ENCODE data around the gene HMCN2.

HMCN2 gene

DNA sequence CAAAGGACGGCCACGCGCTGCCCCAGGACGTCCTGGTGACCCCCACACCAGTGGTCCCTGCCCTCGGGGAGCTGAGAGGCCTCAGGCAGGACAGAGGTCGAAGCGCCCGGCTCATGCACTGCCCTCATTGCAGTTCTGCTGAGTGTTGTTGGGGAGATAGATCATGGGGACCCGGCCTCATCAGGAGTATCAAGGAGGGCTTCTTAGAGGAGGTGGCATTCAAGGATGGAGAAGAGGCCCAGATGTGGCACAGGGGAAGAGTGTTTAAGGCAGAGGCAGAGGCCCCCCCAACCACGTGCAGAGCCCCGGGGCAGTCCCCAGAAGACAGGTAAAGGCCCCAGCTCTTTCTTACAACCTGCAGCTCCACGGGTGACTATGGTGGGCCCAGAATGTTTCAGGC lies 205.4 kb downstream of the HMCN2 start:
- DNase-seq (ENCODE audit: low read depth in 2 of 2) = no peak

GRCh38 chr9:130471411-130472183 lies 206.0 kb downstream of the HMCN2 start:
- DNase-seq (ENCODE audit: low read depth in 2 of 2) = no peak

GRCh38 chr9:130472184-130472705 lies 206.7 kb downstream of the HMCN2 start:
- no peak for DNase-seq (ENCODE audit: low read depth in 2 of 2)

DNA sequence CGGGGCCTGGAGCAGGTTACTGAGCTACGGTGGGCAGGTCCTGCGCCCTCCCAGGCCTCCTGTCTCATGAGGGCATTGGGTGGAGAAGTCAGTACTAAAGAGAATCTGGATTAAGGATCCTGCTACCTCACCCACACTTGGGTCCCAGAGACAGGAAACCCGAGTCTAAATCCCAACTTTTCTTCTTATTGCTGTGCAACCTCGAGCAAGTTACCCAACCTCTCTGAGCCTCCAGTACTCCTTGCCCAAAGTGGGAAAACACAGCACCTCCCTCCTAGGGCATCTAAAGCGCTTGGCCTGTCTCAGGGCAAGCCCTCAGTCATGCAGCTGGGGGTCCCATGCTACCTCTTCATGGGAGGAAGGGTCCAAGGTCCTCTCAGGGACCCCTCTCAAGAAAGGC lies 207.4 kb downstream of the HMCN2 start:
- no peak for DNase-seq (ENCODE audit: low read depth in 2 of 2)

- no peak for DNase-seq (ENCODE audit: low read depth in 2 of 2)
These were observed 208.0 kb downstream of the HMCN2 start for GRCh38 chr9:130473566-130473965.

DNA sequence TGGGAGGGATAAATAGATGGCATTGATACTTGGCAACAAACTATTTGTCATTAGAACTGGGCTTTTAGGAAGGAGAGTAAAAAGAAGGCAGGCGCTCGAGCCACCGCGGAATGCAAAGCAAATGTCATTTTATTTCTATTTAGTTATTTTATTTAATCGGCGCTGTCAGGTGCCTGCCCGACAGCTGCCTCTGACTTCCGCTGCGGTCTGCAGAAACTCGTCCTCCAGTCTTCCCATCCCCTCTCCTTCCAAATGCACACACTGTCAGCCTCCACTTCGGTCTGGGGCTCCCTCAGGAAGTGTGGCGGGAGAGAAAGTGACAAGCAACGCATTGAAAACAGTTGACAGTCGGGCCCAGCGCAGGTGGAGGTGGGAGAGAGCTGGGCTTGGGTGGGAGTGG lies 208.5 kb downstream of the HMCN2 start:
- no peak for DNase-seq (ENCODE audit: low read depth in 2 of 2)

GRCh38 chr9:130476151-130476730 lies 210.7 kb downstream of the HMCN2 start:
- DNase-seq (ENCODE audit: low read depth in 2 of 2) = no peak

DNA sequence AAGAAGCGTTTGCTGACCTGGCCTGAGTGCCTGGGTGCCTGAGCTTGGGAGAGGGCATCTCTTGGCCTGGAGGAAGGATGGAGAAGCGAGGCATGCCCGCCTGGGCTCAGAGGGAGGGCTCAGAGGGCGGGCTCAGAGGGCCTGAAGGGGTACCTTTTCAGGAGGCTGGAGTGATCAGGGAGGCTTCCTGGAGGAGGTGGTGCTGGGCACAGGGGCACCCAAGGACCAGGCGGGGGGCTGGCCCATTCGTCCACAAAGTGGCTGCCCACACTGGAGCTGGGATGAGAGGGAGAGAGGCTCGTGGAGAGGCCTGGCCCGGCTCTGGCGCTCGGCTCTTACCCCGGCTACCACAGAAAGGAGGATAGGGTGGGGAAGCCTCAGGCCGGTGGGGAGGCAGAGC lies 212.0 kb downstream of the HMCN2 start:
- no peak for DNase-seq (ENCODE audit: low read depth in 2 of 2)

- DNase-seq (ENCODE audit: low read depth in 2 of 2) = no peak
These were observed 212.6 kb downstream of the HMCN2 start for GRCh38 chr9:130478152-130478551.

GRCh38 chr9:130478736-130479575 lies 213.4 kb downstream of the HMCN2 start:
- no peak for DNase-seq (ENCODE audit: low read depth in 2 of 2)

DNA sequence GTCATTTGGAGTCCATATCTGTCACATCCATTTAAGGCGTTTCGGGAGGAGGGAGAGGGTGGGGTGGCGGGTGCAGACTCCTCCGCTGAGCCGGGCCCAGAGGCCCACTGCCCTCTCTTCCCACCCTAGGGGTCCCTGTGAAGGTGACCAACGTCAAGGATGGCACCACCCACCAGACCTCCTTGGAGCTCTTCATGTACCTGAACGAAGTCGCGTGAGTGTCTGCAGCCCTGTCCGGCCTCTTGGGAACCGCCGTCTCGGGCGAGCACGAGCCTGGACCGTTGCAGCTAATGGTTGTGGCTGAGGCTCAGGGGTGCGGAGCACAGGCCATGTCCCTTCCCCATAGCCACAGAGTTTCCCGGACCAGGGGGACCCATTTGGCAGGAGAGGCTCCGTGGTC lies 214.0 kb downstream of the HMCN2 start:
- no peak for DNase-seq (ENCODE audit: low read depth in 2 of 2)

- DNase-seq (ENCODE audit: low read depth in 2 of 2) = no peak
These were observed 215.1 kb downstream of the HMCN2 start for GRCh38 chr9:130480673-130481072.

DNA sequence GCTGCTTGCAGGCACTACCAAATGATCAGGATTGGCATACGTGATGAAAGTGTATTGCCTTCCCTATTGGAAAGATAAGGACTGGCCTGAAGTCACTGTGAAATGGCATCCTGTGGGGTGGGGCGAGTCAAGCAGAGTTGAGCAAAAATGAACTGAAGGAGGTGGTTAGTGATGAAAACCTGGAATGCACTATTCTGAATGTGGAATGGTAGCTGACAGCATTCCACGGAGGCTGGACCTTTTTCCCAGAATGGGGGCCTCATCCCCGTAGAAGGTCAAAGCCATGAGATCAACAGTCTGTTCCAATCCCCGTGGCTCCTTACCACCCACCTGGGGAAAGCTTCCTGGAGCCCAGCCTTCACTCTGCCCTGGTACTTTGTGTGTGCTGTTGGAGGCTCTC lies 216.9 kb downstream of the HMCN2 start:
- DNase-seq (ENCODE audit: low read depth in 2 of 2) = no peak

- DNase-seq (ENCODE audit: low read depth in 2 of 2) = no peak
These were observed 217.9 kb downstream of the HMCN2 start for GRCh38 chr9:130483371-130483971.

Data from stimulated activated CD8-positive, alpha-beta memory T cell treated with anti-CD3 and anti-CD28 coated beads, Interleukin-7, amount 100 ng/mL, for 1 hour (primary cell).